ENCODE results near the gene CASKIN1. TPM values are rescaled to one million over a fixed set of nuclear protein-coding genes. Genes with fewer than 3 reads are reported as not detected.

CASKIN1 gene
- polyA plus RNA-seq, 2 of the 4 experiments (the other 2 are of a cell fraction), result 0.27 to 0.87 TPM

- no peak overlapping the region for H3K4me2 ChIP-seq
- no peak for TF ChIP-seq FOXS1 (CRISPR knock-in tag; IDR thresholded peaks at IDR 0.05)
- TF ChIP-seq RARB (CRISPR knock-in tag; IDR thresholded peaks at IDR 0.05), result no peak
- TF ChIP-seq EP300 (IDR thresholded peaks at IDR 0.05), result no peak
- TF ChIP-seq MAFK (IDR thresholded peaks at IDR 0.05; ENCODE audit: partially characterized antibody), result no peak
- no peak for TF ChIP-seq E2F6 (IDR thresholded peaks at IDR 0.05; ENCODE audit: borderline replicate concordance, low read depth)
- TF ChIP-seq HDAC2 (IDR thresholded peaks at IDR 0.05), result no peak
- no peak for TF ChIP-seq MYC (IDR thresholded peaks at IDR 0.05; ENCODE audit: borderline replicate concordance, low read length)
- TF ChIP-seq USF2 (IDR thresholded peaks at IDR 0.05), result no peak
- no peak for TF ChIP-seq POLR2AphosphoS2 (conservative IDR thresholded peaks at IDR 0.05; ENCODE audit: low read length)
- no peak for TF ChIP-seq NPAS2 (CRISPR knock-in tag; IDR thresholded peaks at IDR 0.05; ENCODE audit: borderline replicate concordance)
- no peak for TF ChIP-seq PBX3 (IDR thresholded peaks at IDR 0.05)
- H3K4me3 ChIP-seq, result no peak overlapping the region
- DNase-seq (ENCODE audit: low read depth in 1 of 2, low spot score in 1 of 2), result no peak
- CTCF ChIA-PET, result interaction anchor here (1.0 to 6.5 kb wide), 3 partner anchors 9 to 142 kb away, joined by 3 to 52 read pairs (median 10); no protein-coding TSS in a partner anchor
- H3K27ac ChIP-seq, result no peak overlapping the region
- peaks cover 33% of the 10 kb centered on the region for H3K4me1 ChIP-seq
- no peak for FAIRE-seq
- H3K9me3 ChIP-seq, result no peaks in the 10 kb centered on the region
- 92% methylated on average over 5 of the region's 5 CpGs for WGBS (ENCODE audit: missing lambda C conversion rate)
- ATAC-seq, result no peak
- POLR2A ChIA-PET, result interaction anchor here (2.7 kb wide), 1 partner anchor 9 kb away, joined by 30 read pairs; the partner anchor contains the start of gene TRAF7
Observed at GRCh38 chr16:2145843-2146242, 50.6 kb downstream of the CASKIN1 start.

GRCh38 chr16:2143878-2144485 is 52.4 kb downstream of the CASKIN1 start:
- WGBS (ENCODE audit: missing lambda C conversion rate), result 78% methylated on average over 11 of the region's 17 CpGs
- no peak for DNase-seq (ENCODE audit: low read depth in 1 of 2, low spot score in 1 of 2)
- ChIA-PET CTCF (interaction anchor here (0.6 to 6.5 kb wide), 6 partner anchors 88 to 140 kb away, joined by 3 to 52 read pairs (median 4); no protein-coding TSS in a partner anchor), POLR2A (interaction anchor here (1.5 kb wide), 1 partner anchor 11 kb away, joined by 8 read pairs; the partner anchor contains the start of gene TRAF7)
- no peak for FAIRE-seq
- ATAC-seq, result no peak
- TF ChIP-seq SREBF2 (IDR thresholded peaks at IDR 0.05) (no peak), KDM5A (IDR thresholded peaks at IDR 0.05) (no peak), ZNF302 (CRISPR knock-in tag; IDR thresholded peaks at IDR 0.05) (no peak), NPAS2 (CRISPR knock-in tag; IDR thresholded peaks at IDR 0.05; ENCODE audit: borderline replicate concordance) (no peak)
- Histone ChIP-seq H3K27ac (no peak overlapping the region), H3K4me1 (peaks cover 14% of the 10 kb centered on the region), H3K9me3 (no peaks in the 10 kb centered on the region), H3K4me3 (no peak overlapping the region), H3K4me2 (no peak overlapping the region)

GRCh38 chr16:2142942-2143877 is 53.2 kb downstream of the CASKIN1 start:
- Histone ChIP-seq H3K9me3 (no peaks in the 10 kb centered on the region), H3K27ac (no peak overlapping the region), H3K4me1 (peaks cover 10% of the 10 kb centered on the region), H3K4me2 (no peak overlapping the region), H3K4me3 (no peak overlapping the region)
- ATAC-seq (no peak), FAIRE-seq (no peak), DNase-seq (ENCODE audit: low read depth in 1 of 2, low spot score in 1 of 2) (no peak)
- TF ChIP-seq MYC (IDR thresholded peaks at IDR 0.05; ENCODE audit: borderline replicate concordance, low read length) (no peak), GATA3 (IDR thresholded peaks at IDR 0.05; ENCODE audit: borderline replicate concordance) (no peak), SMC3 (IDR thresholded peaks at IDR 0.05) (no peak), RARB (CRISPR knock-in tag; IDR thresholded peaks at IDR 0.05) (no peak), POLR2AphosphoS2 (conservative IDR thresholded peaks at IDR 0.05; ENCODE audit: low read length) (no peak), RCOR1 (IDR thresholded peaks at IDR 0.05; ENCODE audit: low read depth, low read length) (no peak), NPAS2 (CRISPR knock-in tag; IDR thresholded peaks at IDR 0.05; ENCODE audit: borderline replicate concordance) (no peak), RAD21 (conservative IDR thresholded peaks at IDR 0.05 in 1 of 2, IDR thresholded peaks at IDR 0.05 in 1 of 2) (no peak), FOXS1 (CRISPR knock-in tag; IDR thresholded peaks at IDR 0.05) (no peak), HOXB5 (CRISPR knock-in tag; IDR thresholded peaks at IDR 0.05) (no peak), MAX (IDR thresholded peaks at IDR 0.05) (no peak), JUN (IDR thresholded peaks at IDR 0.05) (no peak), CHD4 (IDR thresholded peaks at IDR 0.05; ENCODE audit: borderline replicate concordance) (no peak), FOSB (CRISPR knock-in tag; IDR thresholded peaks at IDR 0.05) (no peak), BCL3 (IDR thresholded peaks at IDR 0.05) (no peak), NR3C1 (IDR thresholded peaks at IDR 0.05) (no peak), E2F6 (IDR thresholded peaks at IDR 0.05; ENCODE audit: borderline replicate concordance, low read depth) (no peak)
- 84% methylated on average over 27 of the region's 31 CpGs for WGBS (ENCODE audit: missing lambda C conversion rate)
- CTCF ChIA-PET, result interaction anchor here (0.6 to 6.5 kb wide), 6 partner anchors 87 to 139 kb away, joined by 3 to 52 read pairs (median 4); no protein-coding TSS in a partner anchor
- POLR2A ChIA-PET, result interaction anchor here (1.5 kb wide), 1 partner anchor 12 kb away, joined by 8 read pairs; the partner anchor contains the start of gene TRAF7
